Stomach (tissue), 9 donors: ENCODE measurements around the gene CLCN3. TPM values are rescaled to one million over a fixed set of nuclear protein-coding genes. Genes with fewer than 3 reads are reported as not detected.

Experiments used
- DNase-seq, 2 donors: peaks; one replicate each; pipeline versions ENCODE4 v3.0.0 to v3.0.0-alpha.2; 2013 to 2019
- H3K27ac ChIP-seq, 5 donors: fragments of 200-600 bp in 4 of 5; sonication (generic) in 4 of 5; one replicate each; pipeline ENCODE4 v1.5.1; 2013 to 2019; ENCODE audit warnings: mild to moderate bottlenecking in 1 of 5, moderate library complexity in 1 of 5
- H3K27me3 ChIP-seq, 3 donors: fragments of 200-600 bp; sonication (generic); one replicate each; pipeline ENCODE4 v1.5.1; 2017 to 2019; ENCODE audit warnings: mixed run types in 1 of 3
- H3K36me3 ChIP-seq, 4 donors: fragments of 200-600 bp; sonication (generic); 1 replicate in 3 of 4; 2 replicates in 1 of 4; pipeline ENCODE4 v1.5.1; 2016 to 2019
- H3K4me1 ChIP-seq, 4 donors: fragments of 200-600 bp; sonication (generic); one replicate each; pipeline ENCODE4 v1.5.1; 2016 to 2019
- H3K4me3 ChIP-seq, 4 donors: fragments of 200-600 bp; sonication (generic) in 3 of 4; one replicate each; pipeline ENCODE4 v1.5.1; 2016 to 2019; ENCODE audit warnings: mild to moderate bottlenecking in 1 of 4
- H3K9me3 ChIP-seq, 4 donors: fragments of 200-600 bp; sonication (generic); one replicate each; pipeline ENCODE4 v1.5.1; 2016 to 2019
- CTCF ChIP-seq, 7 experiments: fragments of 450-650 bp in 4 of 7; fragments of 200-600 bp in 3 of 7; sonication (generic) in 3 of 7; IDR thresholded peaks; one replicate each; pipeline ENCODE4 v1.5.1; 2016 to 2019; ENCODE audit warnings: antibody characterized with exemption in 7 of 7, control low read depth in 2 of 7, mild to moderate bottlenecking in 1 of 7
- EP300 ChIP-seq: sonication (generic); formaldehyde crosslinking; IDR thresholded peaks from one replicate; pipeline ENCODE4 v1.6.1; 2017; ENCODE audit warnings: antibody characterized with exemption
- POLR2A ChIP-seq, 4 donors: fragments of 450-650 bp; IDR thresholded peaks; one replicate each; pipeline ENCODE4 v1.6.1; 2016; ENCODE audit warnings: antibody characterized with exemption in 4 of 4, control low read depth in 2 of 4, mild to moderate bottlenecking in 1 of 4, moderate library complexity in 1 of 4
- POLR2AphosphoS5 ChIP-seq, 3 donors: sonication (generic); formaldehyde crosslinking; IDR thresholded peaks; one replicate each; pipeline ENCODE4 v1.6.1; 2016; ENCODE audit warnings: antibody characterized with exemption in 3 of 3
- WGBS, 5 donors: extraction: QIAGEN DNeasy Blood & Tissue Kit in 3 of 5; methylation state at CpG; one replicate each; pipeline versions ENCODE4 v1.1.5 to v1.1.7; 2013 to 2018; 5-methylcytosine and 5-hydroxymethylcytosine counted together
- intact Hi-C: fragments of 100-400 bp; cut with DNase I; formaldehyde crosslinking; loops from one replicate; pipeline ENCODE4 v1.15.1; 2023; ENCODE audit warnings: low total_unique reads
- polyA plus RNA-seq, 3 donors: library from polyadenylated mRNA; stranded (reverse); fragments of 200-250 nt; gene quantifications; one replicate each; pipeline ENCODE4 v1.2.3, GENCODE V29; 2013
- total RNA-seq, 5 donors: library from RNA; depleted of rRNA; stranded (reverse); fragments of >200 nt; gene quantifications; one replicate each; pipeline versions ENCODE4 v1.1.0 to v1.2.3, GENCODE V29; 2014 to 2016
- donor health status: healthy with polysubstance abuse.
- donor health status: Bipolar disorder and iron deficiency.
- donor health status: healthy.

The CLCN3 gene
- total and polyA plus RNA-seq, 8 donors, result 2.3 to 228 (median 8.9) TPM

- Histone ChIP-seq H3K27me3 (no peaks in the 10 kb centered on the region), H3K9me3 (no peaks in the 10 kb centered on the region), H3K4me1 (peaks cover 13 to 40% (median 27%) of the 10 kb centered on the region in 4 donors), H3K4me3 (no peak overlapping the region), H3K36me3 (peaks cover 0 to 11% (median 5%) of the 10 kb centered on the region in 4 donors), H3K27ac (peak overlapping the region; percentile 50 to 79 (median 65))
- peak in 1 of 2 donors; percentile 38 for DNase-seq
- intact Hi-C loops, result no loop called here
- 58 to 71% (median 68%) methylated on average over 7 of the region's 7 CpGs for WGBS, 5 donors
- TF ChIP-seq POLR2AphosphoS5 (IDR thresholded peaks at IDR 0.05) (no peak), CTCF (IDR thresholded peaks at IDR 0.05) (no peak), POLR2A (IDR thresholded peaks at IDR 0.05) (no peak), EP300 (no peak)
Measured at GRCh38 chr4:169649545-169650226, 29.3 kb downstream of the CLCN3 start.

GRCh38 chr4:169650227-169650936, 30.0 kb downstream of the CLCN3 start:
- Histone ChIP-seq H3K36me3 (peaks cover 0 to 4% (median 1%) of the 10 kb centered on the region in 4 donors), H3K9me3 (no peaks in the 10 kb centered on the region), H3K4me1 (peaks cover 13 to 40% (median 27%) of the 10 kb centered on the region in 4 donors), H3K4me3 (no peak overlapping the region), H3K27ac (peak overlapping the region in 4 of 5 donors; percentile 50 to 76 (median 63)), H3K27me3 (no peaks in the 10 kb centered on the region)
- no peak for DNase-seq
- 22 to 44% (median 35%) methylated on average over 3 of the region's 3 CpGs for WGBS, 5 donors
- no peak for TF ChIP-seq CTCF (IDR thresholded peaks at IDR 0.05)
- TF ChIP-seq EP300, result no peak
- TF ChIP-seq POLR2AphosphoS5 (IDR thresholded peaks at IDR 0.05), result no peak
- no peak for TF ChIP-seq POLR2A (IDR thresholded peaks at IDR 0.05)
- intact Hi-C loops, result no loop called here

- TF ChIP-seq CTCF (IDR thresholded peaks at IDR 0.05) (no peak), EP300 (no peak), POLR2A (IDR thresholded peaks at IDR 0.05) (no peak), POLR2AphosphoS5 (IDR thresholded peaks at IDR 0.05) (no peak)
- peaks cover 13 to 37% (median 28%) of the 10 kb centered on the region in 4 donors for H3K4me1 ChIP-seq
- no peaks in the 10 kb centered on the region for H3K27me3 ChIP-seq
- H3K36me3 ChIP-seq, result no peaks in the 10 kb centered on the region
- intact Hi-C loops, result no loop called here
- H3K9me3 ChIP-seq, result no peaks in the 10 kb centered on the region
- no peak for DNase-seq
- H3K4me3 ChIP-seq, result no peak overlapping the region
- no peak overlapping the region for H3K27ac ChIP-seq
Measured at GRCh38 chr4:169652535-169652934, 32.2 kb downstream of the CLCN3 start.

- no peak for DNase-seq
- intact Hi-C loops, result no loop called here
- no peaks in the 10 kb centered on the region for H3K27me3 ChIP-seq
- TF ChIP-seq CTCF (IDR thresholded peaks at IDR 0.05) (no peak), EP300 (no peak), POLR2AphosphoS5 (IDR thresholded peaks at IDR 0.05) (no peak), POLR2A (IDR thresholded peaks at IDR 0.05) (no peak)
- no peak overlapping the region for H3K4me3 ChIP-seq
- H3K27ac ChIP-seq, result no peak overlapping the region
- H3K36me3 ChIP-seq, result no peaks in the 10 kb centered on the region
- H3K4me1 ChIP-seq, result peaks cover 11 to 51% (median 36%) of the 10 kb centered on the region in 4 donors
- WGBS, 5 donors, result 93 to 98% (median 97%) methylated on average over 6 of the region's 6 CpGs
- no peaks in the 10 kb centered on the region for H3K9me3 ChIP-seq
Measured at GRCh38 chr4:169655401-169655800, 35.0 kb downstream of the CLCN3 start.
